Suprapubic skin (tissue), 3 donors: Measurements from ENCODE around the gene NAA10.

ENCODE experiments used
- CTCF ChIP-seq, 2 donors: fragments of 200-600 bp in 1 of 2; fragments of 450-650 bp in 1 of 2; sonication (generic) in 1 of 2; IDR thresholded peaks; one replicate each; pipeline ENCODE4 v1.5.1; 2016 to 2019; ENCODE audit warnings: antibody characterized with exemption in 2 of 2, mild to moderate bottlenecking in 1 of 2, moderate library complexity in 1 of 2
- EP300 ChIP-seq: sonication (generic); formaldehyde crosslinking; IDR thresholded peaks from one replicate; pipeline ENCODE4 v1.6.1; 2017; ENCODE audit warnings: antibody characterized with exemption
- POLR2A ChIP-seq, 2 donors: fragments of 450-650 bp; IDR thresholded peaks; one replicate each; pipeline ENCODE4 v1.6.1; 2017; ENCODE audit warnings: antibody characterized with exemption in 2 of 2, mild to moderate bottlenecking in 2 of 2, moderate library complexity in 2 of 2

- no peak for TF ChIP-seq POLR2A (IDR thresholded peaks at IDR 0.05)
- no peak for TF ChIP-seq CTCF (IDR thresholded peaks at IDR 0.05)
- TF ChIP-seq EP300: no peak
These were observed 25.5 kb downstream of the NAA10 start for GRCh38 chrX:153909024-153909979.
